HG02763 (cell line): ENCODE data around the gene IGFBP7.

Experiments
- ATAC-seq: cut with Tn5 transposase; IDR thresholded peaks from one replicate; pipeline ENCODE4 v1.9.1; 2021; ENCODE audit warnings: mild to moderate bottlenecking, moderate library complexity; ENCODE audit not compliant: unreplicated experiment

The IGFBP7 gene

GRCh38 chr4:57109847-57110639, at the start of gene IGFBP7:
IGFBP7 (minus strand) TSS chr4:57110385; CDS start chr4:57110351, 34 bp downstream.
- ATAC-seq: peak; percentile 32

- ATAC-seq: no peak
These were observed 49.7 kb upstream of the IGFBP7 start for GRCh38 chr4:57159866-57160265.

- ATAC-seq: no peak
These were observed 48.6 kb upstream of the IGFBP7 start for GRCh38 chr4:57158762-57159161.

- no peak for ATAC-seq
These were observed 48.0 kb upstream of the IGFBP7 start for GRCh38 chr4:57158221-57158620.

- ATAC-seq: no peak
These were observed 47.5 kb upstream of the IGFBP7 start for GRCh38 chr4:57157596-57158137.

- ATAC-seq: no peak
These were observed 46.2 kb upstream of the IGFBP7 start for GRCh38 chr4:57156242-57156990.

- ATAC-seq: no peak
These were observed 44.7 kb upstream of the IGFBP7 start for GRCh38 chr4:57154926-57155325.

GRCh38 chr4:57154191-57154590, 44.0 kb upstream of the IGFBP7 start:
- no peak for ATAC-seq

- no peak for ATAC-seq
These were observed 43.0 kb upstream of the IGFBP7 start for GRCh38 chr4:57153207-57153606.

GRCh38 chr4:57151481-57151880, 41.3 kb upstream of the IGFBP7 start:
- ATAC-seq: no peak

- no peak for ATAC-seq
These were observed 39.6 kb upstream of the IGFBP7 start for GRCh38 chr4:57149833-57150232.

GRCh38 chr4:57148831-57149505, 38.8 kb upstream of the IGFBP7 start:
- no peak for ATAC-seq

GRCh38 chr4:57148177-57148576, 38.0 kb upstream of the IGFBP7 start:
- no peak for ATAC-seq

- ATAC-seq: no peak
These were observed 37.3 kb upstream of the IGFBP7 start for GRCh38 chr4:57147335-57148060.

- ATAC-seq: no peak
These were observed 36.3 kb upstream of the IGFBP7 start for GRCh38 chr4:57146444-57146843.

- no peak for ATAC-seq
These were observed 34.3 kb upstream of the IGFBP7 start for GRCh38 chr4:57144466-57144865.

GRCh38 chr4:57139783-57140182, 29.6 kb upstream of the IGFBP7 start:
- no peak for ATAC-seq

GRCh38 chr4:57137261-57137660, 27.1 kb upstream of the IGFBP7 start:
- no peak for ATAC-seq

GRCh38 chr4:57136281-57136680, 26.1 kb upstream of the IGFBP7 start:
- no peak for ATAC-seq

GRCh38 chr4:57132743-57133137, 22.6 kb upstream of the IGFBP7 start:
- ATAC-seq: no peak
